Liver (tissue), 9 donors: ENCODE data around the gene ATP6V1C2. TPM values are rescaled to one million over a fixed set of nuclear protein-coding genes. Genes with fewer than 3 reads are reported as not detected.

Source experiments
- DNase-seq: peaks from one replicate; pipeline ENCODE4 v3.0.0-alpha.2; 2017; ENCODE audit warnings: low spot score
- H3K27ac ChIP-seq, 2 donors: one replicate each; pipeline ENCODE4 v1.7.0; 2013; ENCODE audit warnings: inconsistent platforms in 2 of 2, low read length in 2 of 2, control low read depth in 1 of 2, low read depth in 1 of 2, mild to moderate bottlenecking in 1 of 2
- H3K27me3 ChIP-seq, 4 donors: one replicate each; pipeline versions ENCODE4 v1.6.1 to v1.7.0; 2013; ENCODE audit warnings: low read length in 3 of 4, inconsistent platforms in 1 of 4, mild to moderate bottlenecking in 1 of 4, moderate library complexity in 1 of 4; ENCODE audit not compliant: control insufficient read depth in 4 of 4, insufficient read depth in 4 of 4
- H3K36me3 ChIP-seq, 4 donors: one replicate each; pipeline versions ENCODE4 v1.6.1 to v1.7.0; 2013; ENCODE audit warnings: low read length in 3 of 4, mild to moderate bottlenecking in 3 of 4, low read depth in 1 of 4, moderate library complexity in 1 of 4; ENCODE audit not compliant: control insufficient read depth in 4 of 4, insufficient read depth in 3 of 4
- H3K4me1 ChIP-seq, 4 donors: one replicate each; pipeline versions ENCODE4 v1.6.1 to v1.7.0; 2013; ENCODE audit warnings: low read length in 3 of 4, mild to moderate bottlenecking in 3 of 4, moderate library complexity in 1 of 4; ENCODE audit not compliant: control insufficient read depth in 4 of 4, insufficient read depth in 4 of 4
- H3K4me3 ChIP-seq, 3 donors: one replicate each; pipeline versions ENCODE4 v1.6.1 to v1.7.0; 2013; ENCODE audit warnings: low read length in 3 of 3, control low read depth in 1 of 3, low read depth in 1 of 3, mild to moderate bottlenecking in 1 of 3
- H3K9ac ChIP-seq, 2 donors: one replicate each; pipeline ENCODE4 v1.7.0; 2013; ENCODE audit warnings: low read length in 2 of 2, mild to moderate bottlenecking in 2 of 2, moderate library complexity in 2 of 2, control low read depth in 1 of 2, low read depth in 1 of 2
- H3K9me3 ChIP-seq, 4 donors: one replicate each; pipeline versions ENCODE4 v1.6.1 to v1.7.0; 2013; ENCODE audit warnings: low read length in 3 of 4; ENCODE audit not compliant: control insufficient read depth in 4 of 4
- ATF3 ChIP-seq: IDR thresholded peaks from 2 replicates; pipeline ENCODE4 v1.6.1; 2016; ENCODE audit warnings: antibody characterized with exemption
- CTCF ChIP-seq: fragments of 150-350 bp; IDR thresholded peaks from 2 replicates; pipeline ENCODE4 v1.5.1; 2017; ENCODE audit warnings: improper control_type of control experiment, low read depth, low read length; ENCODE audit not compliant: missing input control
- EGR1 ChIP-seq, 2 donors: IDR thresholded peaks; 2 replicates each; pipeline ENCODE4 v1.6.1; 2016 to 2018; ENCODE audit warnings: antibody characterized with exemption in 2 of 2, low read depth in 2 of 2
- FOXA1 ChIP-seq: IDR thresholded peaks from 2 replicates; pipeline ENCODE4 v1.6.1; 2016; ENCODE audit warnings: antibody characterized with exemption
- FOXA2 ChIP-seq: IDR thresholded peaks from 2 replicates; pipeline ENCODE4 v1.6.1; 2016; ENCODE audit warnings: antibody characterized with exemption
- GABPA ChIP-seq, 2 donors: IDR thresholded peaks in 1 of 2; conservative IDR thresholded peaks in 1 of 2; 2 replicates each; pipeline ENCODE4 v1.6.1; 2016; ENCODE audit warnings: antibody characterized with exemption in 2 of 2, mild to moderate bottlenecking in 1 of 2, moderate library complexity in 1 of 2
- HNF4G ChIP-seq: IDR thresholded peaks from 2 replicates; pipeline ENCODE4 v1.6.1; 2016; ENCODE audit warnings: antibody characterized with exemption
- NR2F2 ChIP-seq: IDR thresholded peaks from 2 replicates; pipeline ENCODE4 v1.6.1; 2016; ENCODE audit warnings: antibody characterized with exemption
- RAD21 ChIP-seq, 2 donors: IDR thresholded peaks; 2 replicates each; pipeline ENCODE4 v1.6.1; 2016; ENCODE audit warnings: antibody characterized with exemption in 2 of 2, mild to moderate bottlenecking in 2 of 2
- REST ChIP-seq: IDR thresholded peaks from 2 replicates; pipeline ENCODE4 v1.6.1; 2016; ENCODE audit warnings: antibody characterized with exemption, mild to moderate bottlenecking
- SP1 ChIP-seq: IDR thresholded peaks from 2 replicates; pipeline ENCODE4 v1.6.1; 2018; ENCODE audit warnings: antibody characterized with exemption, mild to moderate bottlenecking
- TAF1 ChIP-seq: conservative IDR thresholded peaks from 2 replicates; pipeline ENCODE4 v1.6.1; 2016; ENCODE audit warnings: antibody characterized with exemption, mild to moderate bottlenecking
- YY1 ChIP-seq: IDR thresholded peaks from 2 replicates; pipeline ENCODE4 v1.6.1; 2016; ENCODE audit warnings: antibody characterized with exemption, mild to moderate bottlenecking
- ZBTB33 ChIP-seq: IDR thresholded peaks from 2 replicates; pipeline ENCODE4 v1.6.1; 2016; ENCODE audit warnings: antibody characterized with exemption
- WGBS: extraction: QIAGEN DNeasy Blood & Tissue Kit; methylation state at CpG from one replicate; pipeline ENCODE4 v1.1.7; 2013; 5-methylcytosine and 5-hydroxymethylcytosine counted together
- polyA plus RNA-seq, 2 donors: library from polyadenylated mRNA; stranded (reverse) in 1 of 2; unstranded in 1 of 2; fragments of 200-250 nt in 1 of 2; fragments of >200 nt in 1 of 2; fragmentation: Nextera tagmentation in 1 of 2; extraction: Ambion mirVana in 1 of 2; gene quantifications; one replicate each; pipeline versions ENCODE4 v1.2.1 to v1.2.3, GENCODE V29; 2013 to 2015
- total RNA-seq, 2 donors: library from RNA; depleted of rRNA; stranded (reverse); fragments of >200 nt; gene quantifications; one replicate each; pipeline ENCODE4 v1.2.3, GENCODE V29; 2014
- donor health status: healthy.
- donor health status: healthy.
- donor health status: healthy.
- donor health status: healthy.
- donor health status: healthy.

Gene ATP6V1C2
- total and polyA plus RNA-seq, 4 donors, result 0.08 to 0.66 (median 0.33) TPM

- H3K27me3 ChIP-seq, result no peaks in the 10 kb centered on the region
Observed at GRCh38 chr2:10826026-10826425, 104.6 kb downstream of the ATP6V1C2 start.

GRCh38 chr2:10826625-10827024, 105.2 kb downstream of the ATP6V1C2 start:
- H3K9ac ChIP-seq, result no peak overlapping the region
- WGBS, result 86% methylated on average over 8 of the region's 8 CpGs
- DNase-seq, result no peak
- TF ChIP-seq SP1 (no peak), HNF4G (no peak), FOXA2 (no peak), RAD21 (IDR thresholded peaks at IDR 0.05) (no peak), ATF3 (no peak), CTCF (no peak), YY1 (no peak), ZBTB33 (no peak), TAF1 (no peak), EGR1 (IDR thresholded peaks at IDR 0.05; ENCODE audit: low read depth in 2 of 2) (no peak)

More at GRCh38 chr2:10826026-10826425, 104.6 kb downstream of the ATP6V1C2 start:
- 88% methylated on average over 8 of the region's 8 CpGs for WGBS
- no peak overlapping the region for H3K27ac ChIP-seq
- no peak for DNase-seq
- no peak overlapping the region for H3K4me3 ChIP-seq
- H3K36me3 ChIP-seq, result no peaks in the 10 kb centered on the region
- H3K9me3 ChIP-seq, result no peaks in the 10 kb centered on the region
- peaks cover 3 to 24% (median 19%) of the 10 kb centered on the region in 4 donors for H3K4me1 ChIP-seq
- H3K9ac ChIP-seq, result no peak overlapping the region
- TF ChIP-seq CTCF (no peak), GABPA (IDR thresholded peaks at IDR 0.05 in 1 of 2, conservative IDR thresholded peaks at IDR 0.05 in 1 of 2) (no peak), TAF1 (no peak), FOXA1 (no peak), HNF4G (no peak), EGR1 (IDR thresholded peaks at IDR 0.05; ENCODE audit: low read depth in 2 of 2) (no peak), ATF3 (no peak), REST (no peak), NR2F2 (no peak), RAD21 (IDR thresholded peaks at IDR 0.05) (no peak), YY1 (no peak)

More at GRCh38 chr2:10826625-10827024, 105.2 kb downstream of the ATP6V1C2 start:
- H3K9me3 ChIP-seq, result no peaks in the 10 kb centered on the region
- no peak overlapping the region for H3K27ac ChIP-seq
- no peaks in the 10 kb centered on the region for H3K27me3 ChIP-seq
- H3K36me3 ChIP-seq, result no peaks in the 10 kb centered on the region
- no peak overlapping the region for H3K4me3 ChIP-seq
- peaks cover 3 to 24% (median 19%) of the 10 kb centered on the region in 4 donors for H3K4me1 ChIP-seq
